Neural cell (in vitro differentiated cells): ENCODE data around the gene GDPD2.

Experiments
- CTCF ChIP-seq: fragments of 450-650 bp; IDR thresholded peaks from 2 replicates; pipeline ENCODE4 v1.5.1; 2014; ENCODE audit warnings: antibody characterized with exemption, mild to moderate bottlenecking, moderate library complexity; ENCODE audit not compliant: poor library complexity, severe bottlenecking
- EP300 ChIP-seq: fragments of 450-650 bp; conservative IDR thresholded peaks from 2 replicates; pipeline ENCODE4 v1.6.1; 2014; ENCODE audit warnings: antibody characterized with exemption, mild to moderate bottlenecking, moderate library complexity; ENCODE audit not compliant: poor library complexity, severe bottlenecking
- EZH2 ChIP-seq: fragments of 200-600, 300-800 bp; shearing (Covaris generic), sonication (generic); IDR thresholded peaks from 2 replicates; pipeline ENCODE4 v1.6.1; 2014; ENCODE audit warnings: antibody characterized with exemption, low read length, borderline replicate concordance, mild to moderate bottlenecking; ENCODE audit not compliant: insufficient read depth, poor library complexity, severe bottlenecking
- MXI1 ChIP-seq: fragments of 450-650 bp; conservative IDR thresholded peaks from 2 replicates; pipeline ENCODE4 v1.6.1; 2014; ENCODE audit warnings: antibody characterized with exemption, mild to moderate bottlenecking; ENCODE audit not compliant: poor library complexity, severe bottlenecking
- POLR2AphosphoS5 ChIP-seq: IDR thresholded peaks from 2 replicates; pipeline ENCODE4 v1.6.1; 2012
- REST ChIP-seq: IDR thresholded peaks from 2 replicates; pipeline ENCODE4 v1.6.1; 2012; ENCODE audit warnings: borderline replicate concordance
- TAF1 ChIP-seq: IDR thresholded peaks from 2 replicates; pipeline ENCODE4 v1.6.1; 2012; ENCODE audit warnings: low read depth

GRCh38 chrX:70405003-70405402 lies 18.1 kb upstream of the GDPD2 start:
- TF ChIP-seq POLR2AphosphoS5 = no peak
- TF ChIP-seq CTCF = no peak
- TF ChIP-seq EP300 = no peak
- no peak for TF ChIP-seq MXI1
- TF ChIP-seq EZH2 = no peak
- TF ChIP-seq REST = no peak
- no peak for TF ChIP-seq TAF1
